Dedifferentiated amniotic fluid mesenchymal stem cell (primary cell): Measurements from ENCODE around the gene PRSS23.
A peak's percentile ranks its signal among the peaks of the same experiment; 100 is the strongest.

Source experiments
- DNase-seq: peaks from one replicate; pipeline ENCODE4 v3.0.0-alpha.2; 2016; ENCODE audit errors: extremely low spot score

The PRSS23 gene

DNA sequence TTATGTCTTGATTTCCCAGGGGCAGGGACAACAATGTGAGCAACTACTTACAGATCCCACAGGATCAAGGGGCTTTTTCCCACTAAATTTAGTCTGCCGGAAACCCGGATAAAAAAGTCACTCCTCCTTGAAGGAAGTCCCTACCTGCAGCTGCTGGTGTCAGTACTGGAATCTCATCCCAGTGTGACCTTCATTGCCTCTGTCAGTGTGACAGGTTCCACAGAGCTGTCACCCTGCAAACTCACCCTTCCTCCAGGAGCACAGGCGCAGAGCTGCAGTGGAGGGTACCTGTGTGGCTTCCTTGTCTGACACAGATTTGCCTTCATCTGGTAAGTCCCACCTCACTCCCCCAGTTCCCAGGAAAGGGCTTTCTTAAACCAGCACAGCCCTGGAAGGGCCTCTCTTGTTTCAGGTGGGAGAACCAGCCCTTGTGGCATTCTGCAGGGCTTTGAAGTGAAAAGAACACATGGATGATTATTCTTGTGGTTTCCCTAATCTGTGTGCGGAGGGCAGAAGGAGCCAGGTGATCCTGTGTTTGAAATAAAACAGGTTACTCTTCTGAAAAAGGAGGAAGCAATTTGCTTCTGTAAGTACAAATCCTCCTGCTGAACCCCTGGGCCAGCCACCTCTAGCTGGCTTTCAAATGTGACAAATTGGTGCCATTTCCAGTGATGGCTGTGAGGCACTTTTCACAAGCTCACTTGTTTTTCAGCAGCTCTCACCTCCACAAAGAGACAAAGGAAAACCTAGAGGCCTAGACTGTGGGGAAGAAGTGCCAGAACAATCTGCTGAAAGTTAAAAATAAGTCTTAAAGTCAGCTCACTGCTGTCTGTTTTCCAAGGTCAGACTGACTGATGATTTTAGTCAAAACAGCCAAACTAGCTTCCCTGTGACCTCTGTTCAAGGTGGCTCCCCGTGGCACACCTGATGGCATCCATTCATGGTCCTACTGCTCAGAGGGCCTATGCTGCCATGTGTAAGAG lies 9.2 kb upstream of the PRSS23 start:
- no peak for DNase-seq

DNA sequence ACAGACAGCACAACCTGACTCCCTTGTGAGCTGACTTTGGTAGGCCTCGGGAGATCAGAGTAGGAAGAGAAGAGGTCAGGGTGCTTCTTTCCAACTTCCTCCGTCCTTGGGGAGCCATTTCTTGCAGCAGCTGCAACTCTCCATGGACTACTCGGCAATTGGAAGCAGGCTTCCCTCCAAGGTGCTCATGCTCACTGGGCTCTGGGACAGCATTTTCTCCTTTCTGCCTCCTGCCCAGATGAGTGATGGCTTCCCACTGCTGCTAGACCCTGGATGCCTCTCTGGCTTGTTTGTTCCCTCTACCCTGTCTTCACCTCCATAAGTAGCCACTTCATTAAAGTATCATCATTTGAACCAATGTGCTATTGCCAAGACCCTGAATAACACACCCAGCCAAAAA lies 8.2 kb upstream of the PRSS23 start:
- no peak for DNase-seq

DNA sequence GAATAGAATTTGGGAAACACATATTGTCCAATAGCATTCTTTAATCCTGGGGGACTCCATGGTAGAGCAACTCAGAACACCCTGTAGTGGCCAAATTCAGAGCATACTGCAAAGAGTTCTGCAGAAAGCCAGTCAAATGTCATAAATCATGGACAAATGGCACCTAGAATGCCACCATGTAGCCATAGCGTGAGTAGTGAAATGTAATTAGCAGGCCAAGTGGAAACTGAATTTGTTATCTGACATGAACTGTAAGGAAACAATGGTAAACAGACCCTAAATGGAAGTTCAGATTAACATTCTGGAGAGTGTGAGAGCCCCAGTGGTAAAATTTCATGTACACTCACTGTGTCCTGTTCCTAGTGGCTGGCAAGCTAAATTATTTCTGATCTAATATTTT lies 7.0 kb upstream of the PRSS23 start:
- DNase-seq = no peak

DNA sequence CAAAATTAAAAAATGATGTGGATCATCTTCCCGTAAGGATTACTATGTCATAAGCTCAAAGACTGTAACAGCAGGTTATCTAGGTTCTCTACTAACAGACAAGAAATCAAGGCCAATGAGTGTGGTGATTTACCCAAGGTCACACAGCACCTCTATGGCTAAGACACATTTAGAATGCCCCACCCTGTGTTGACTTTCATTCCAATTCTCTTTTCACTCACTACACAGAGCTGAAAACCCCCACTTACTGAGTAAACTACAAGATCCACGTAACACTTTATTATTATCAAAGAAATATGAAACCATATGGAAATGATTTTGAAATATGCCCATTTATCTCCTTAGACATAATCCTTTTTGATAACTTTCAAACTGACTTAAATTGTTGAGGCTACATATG lies 4.8 kb upstream of the PRSS23 start:
- no peak for DNase-seq

DNA sequence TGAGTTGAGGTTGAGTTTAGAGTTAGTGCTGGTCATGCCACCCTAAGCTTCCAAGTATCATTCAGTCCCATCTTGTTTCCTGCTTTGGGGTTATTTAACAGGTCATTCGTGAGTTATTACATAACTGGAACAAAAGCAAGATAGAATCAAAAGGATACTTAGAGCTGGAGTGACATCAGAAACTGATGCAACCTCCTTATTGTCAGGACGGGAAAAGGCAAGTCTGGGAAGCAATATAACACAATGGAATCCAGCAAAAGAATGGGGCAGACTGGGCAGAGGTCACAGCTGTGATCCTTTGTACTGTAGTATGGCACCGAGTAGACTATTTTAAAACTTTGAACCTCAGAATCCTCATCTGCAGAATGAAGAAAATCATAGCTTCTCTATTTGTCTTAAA lies 4.4 kb upstream of the PRSS23 start:
- DNase-seq = no peak

DNA sequence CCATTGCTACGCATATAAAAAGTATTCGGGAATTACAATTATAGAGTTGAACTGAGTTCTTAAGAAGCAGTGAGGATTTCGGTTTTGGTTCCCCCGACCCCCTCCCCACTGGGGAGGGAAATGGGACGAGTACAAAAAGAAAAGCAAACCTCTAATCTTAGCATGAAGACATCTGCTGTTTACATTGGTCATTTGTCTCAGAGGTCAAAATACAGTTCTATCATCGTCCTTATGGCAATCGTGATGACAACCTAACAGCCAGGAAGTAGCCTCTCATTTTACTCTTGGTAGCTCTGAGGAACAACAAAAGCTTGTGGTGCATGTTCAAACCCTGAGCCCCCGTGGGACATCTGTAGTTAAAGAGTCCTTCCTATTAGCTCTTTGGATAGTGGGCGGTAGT lies 3.2 kb upstream of the PRSS23 start:
- DNase-seq = no peak

DNA sequence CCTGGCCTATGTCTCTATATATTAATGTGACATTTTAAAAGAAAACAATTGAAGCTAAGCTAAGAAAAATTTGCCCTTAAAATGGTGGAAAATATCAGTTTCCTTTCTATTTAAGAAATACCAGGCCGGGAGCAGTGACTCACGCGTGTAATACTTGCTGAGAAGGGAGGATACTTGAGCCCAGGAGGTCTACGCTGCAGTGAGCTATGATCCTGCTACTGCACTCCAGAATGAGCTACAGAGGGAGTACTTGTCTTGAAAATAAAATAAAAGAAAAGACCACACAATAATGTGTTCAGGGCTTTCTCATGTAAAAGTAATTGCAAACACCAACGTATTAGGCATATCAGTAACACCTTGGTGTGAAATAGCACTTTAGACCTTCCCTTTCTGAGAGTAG lies 1.4 kb upstream of the PRSS23 start:
- DNase-seq = peak; percentile 89

DNA sequence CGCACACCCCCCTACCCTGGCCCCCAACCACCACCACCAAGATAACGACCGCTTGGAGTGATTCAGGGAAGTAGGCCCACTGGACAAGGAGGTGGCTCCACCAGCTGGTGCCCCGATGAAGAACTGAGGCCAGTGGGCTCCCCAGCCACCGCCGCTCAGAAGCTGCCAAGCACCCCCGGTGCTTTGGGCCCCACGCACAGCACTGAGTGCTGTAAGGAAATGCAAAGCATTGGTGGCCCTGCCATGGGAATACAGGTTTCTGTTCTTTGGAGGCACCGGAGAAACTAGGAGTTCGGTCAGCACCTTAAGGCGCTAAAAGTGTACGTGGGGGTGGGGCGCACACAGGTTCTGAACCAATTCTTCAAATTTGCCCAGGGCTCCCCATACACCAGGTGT lies 664 bp upstream of the PRSS23 start:
- no peak for DNase-seq

DNA sequence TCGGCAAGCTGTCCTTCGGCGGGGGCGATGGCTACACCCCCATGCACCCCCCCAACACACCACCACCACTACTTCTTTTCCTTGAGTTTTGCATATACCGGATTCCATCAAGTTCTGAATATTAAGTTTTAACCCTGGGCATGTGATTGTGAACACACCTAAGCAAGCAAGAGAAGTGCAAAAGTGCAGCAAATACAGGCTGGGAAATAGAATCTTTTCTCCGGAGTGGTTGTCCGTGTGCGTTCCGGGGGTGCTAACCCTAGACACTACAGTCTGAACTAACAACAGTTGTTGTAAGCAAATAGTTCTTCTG lies 574 bp downstream of the PRSS23 start:
- no peak for DNase-seq

DNA sequence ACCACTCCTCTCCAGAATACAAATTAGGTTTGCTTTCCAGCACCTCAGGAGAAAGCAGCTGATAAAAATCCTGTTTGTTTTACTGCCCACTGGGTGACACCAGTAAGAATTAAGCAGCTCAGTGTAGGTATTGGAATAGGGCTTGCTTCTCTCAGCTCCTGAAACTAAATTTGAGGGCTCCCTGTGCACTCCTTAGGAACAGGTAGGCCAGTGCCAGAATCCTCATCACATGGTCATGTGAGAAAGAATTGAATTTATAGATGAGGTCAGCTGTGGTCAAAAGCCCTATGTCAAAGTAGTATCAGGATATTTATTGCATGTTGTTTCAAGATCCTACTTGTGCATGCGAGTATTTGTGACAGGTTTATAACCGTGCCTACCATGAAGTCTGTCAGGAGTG lies 1.0 kb downstream of the PRSS23 start:
- DNase-seq = no peak

DNA sequence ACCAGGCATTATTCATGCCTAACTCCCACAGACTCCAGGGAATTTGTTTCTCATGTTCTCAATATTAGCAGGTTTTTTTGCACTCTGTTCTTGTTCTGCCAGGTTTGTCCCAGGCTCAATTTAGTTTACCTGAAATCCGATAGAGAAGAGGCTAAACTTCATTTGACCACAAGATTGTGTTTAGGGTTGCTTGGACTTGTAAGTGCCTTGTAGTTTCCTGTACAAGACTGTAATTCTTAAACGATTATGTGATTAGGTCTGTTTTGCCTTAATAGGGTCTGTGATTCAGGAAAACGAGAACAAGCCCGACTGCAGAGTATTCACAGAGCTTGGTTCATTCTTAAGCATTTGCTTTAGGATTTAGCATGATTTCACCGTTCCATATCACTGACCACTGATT lies 1.8 kb downstream of the PRSS23 start:
- DNase-seq = no peak

DNA sequence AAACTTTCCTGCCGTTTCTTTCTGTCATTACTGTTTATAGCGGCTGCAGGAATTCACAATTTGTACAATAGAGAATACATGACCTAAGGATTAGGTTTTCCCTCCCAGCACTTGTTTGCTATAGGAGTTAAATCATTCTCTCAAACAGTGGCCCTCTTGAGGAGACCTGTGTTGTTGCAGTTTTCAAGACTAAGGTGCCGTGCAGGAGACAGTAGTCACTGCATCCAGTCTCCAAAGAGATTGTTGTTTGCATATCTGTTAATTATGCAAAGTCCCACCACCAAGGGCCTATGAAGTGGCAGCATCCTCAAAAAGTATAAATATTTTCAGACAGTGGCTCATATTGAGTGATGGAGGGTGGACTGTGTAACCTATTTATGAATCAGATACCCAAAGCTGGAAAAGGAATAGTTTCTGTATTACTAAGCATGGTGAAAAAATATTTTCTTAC lies 2.3 kb downstream of the PRSS23 start:
- peak; percentile 65 for DNase-seq

DNA sequence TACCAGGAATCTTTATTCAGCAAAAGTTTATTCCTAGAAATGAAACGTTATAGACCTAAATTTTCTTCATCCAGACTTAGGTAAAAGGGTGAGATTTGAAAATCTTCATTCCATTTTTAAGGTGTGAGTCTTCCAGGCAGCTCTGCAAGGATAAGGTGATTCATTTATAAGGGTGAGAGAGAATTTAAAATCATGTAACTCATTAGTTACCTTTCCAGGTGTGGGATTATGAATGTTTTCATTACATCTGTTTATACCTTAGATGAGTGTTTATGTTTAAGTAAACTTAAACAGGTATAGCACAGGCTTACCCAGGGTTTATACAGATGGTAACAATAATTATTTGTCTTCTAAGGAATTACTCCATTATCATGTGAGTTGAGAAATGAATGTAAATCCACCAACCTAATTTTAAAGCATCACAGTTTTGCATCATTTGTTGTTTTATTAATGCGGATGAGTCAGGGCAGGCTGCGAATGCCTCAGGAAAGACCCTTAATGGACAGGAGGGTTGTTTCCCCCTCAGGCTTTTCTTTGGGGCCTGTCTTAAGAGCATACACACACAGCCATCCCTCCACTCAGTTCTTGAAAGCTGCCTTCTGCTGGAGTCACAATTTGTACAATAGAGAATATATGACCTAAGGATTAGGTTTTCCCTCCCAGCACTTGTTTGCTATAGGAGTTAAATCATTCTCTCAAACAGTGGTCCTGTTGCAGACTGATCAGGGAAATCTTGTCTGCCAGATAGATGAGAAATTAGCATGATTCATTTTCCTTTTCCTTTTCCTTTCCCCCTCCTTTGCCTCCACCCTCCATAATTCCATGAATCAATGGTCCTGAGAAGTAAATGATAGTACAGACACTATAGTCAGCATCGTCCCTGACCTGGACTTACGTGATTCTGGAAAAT lies 3.0 kb downstream of the PRSS23 start:
- DNase-seq = no peak

DNA sequence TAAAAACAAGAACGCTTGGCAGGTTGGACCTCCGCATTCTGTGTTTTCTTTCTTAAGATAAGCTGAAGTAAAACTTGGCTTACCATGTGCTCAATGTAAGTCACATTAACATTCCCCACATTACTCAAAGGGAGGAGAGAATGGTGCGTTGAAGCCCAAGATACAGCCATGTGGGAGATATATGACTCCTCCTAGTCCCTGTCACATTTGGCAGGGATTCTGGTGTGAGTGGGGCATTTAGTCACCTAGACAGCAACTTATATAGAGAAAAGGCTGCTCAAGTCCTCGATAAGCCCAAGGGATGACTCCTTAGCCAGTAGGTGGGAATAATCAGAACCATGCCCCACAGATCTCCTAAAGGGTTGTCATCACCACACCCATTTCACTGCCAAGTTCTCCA lies 4.6 kb downstream of the PRSS23 start:
- DNase-seq = no peak

DNA sequence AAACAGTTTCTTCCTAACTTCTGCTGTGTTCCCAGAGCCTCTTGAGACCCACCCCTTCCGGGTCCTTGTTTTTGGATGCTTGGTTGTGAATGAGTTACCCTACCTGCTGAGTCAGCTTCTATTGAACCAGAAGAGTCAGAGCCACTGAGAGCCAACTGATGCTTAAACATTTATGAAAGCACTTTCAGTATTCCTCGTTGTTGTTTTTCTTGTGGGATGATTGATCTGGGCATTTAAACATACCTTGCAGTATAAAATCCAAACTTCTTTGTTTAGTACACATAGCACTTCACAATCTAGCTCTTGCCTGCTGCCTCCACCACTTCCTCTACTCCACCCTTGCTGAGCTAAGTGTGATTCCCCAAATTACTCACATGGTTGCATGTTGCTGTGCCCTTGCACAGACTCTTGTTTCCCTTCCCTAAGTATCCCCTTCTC lies 5.5 kb downstream of the PRSS23 start:
- no peak for DNase-seq

DNA sequence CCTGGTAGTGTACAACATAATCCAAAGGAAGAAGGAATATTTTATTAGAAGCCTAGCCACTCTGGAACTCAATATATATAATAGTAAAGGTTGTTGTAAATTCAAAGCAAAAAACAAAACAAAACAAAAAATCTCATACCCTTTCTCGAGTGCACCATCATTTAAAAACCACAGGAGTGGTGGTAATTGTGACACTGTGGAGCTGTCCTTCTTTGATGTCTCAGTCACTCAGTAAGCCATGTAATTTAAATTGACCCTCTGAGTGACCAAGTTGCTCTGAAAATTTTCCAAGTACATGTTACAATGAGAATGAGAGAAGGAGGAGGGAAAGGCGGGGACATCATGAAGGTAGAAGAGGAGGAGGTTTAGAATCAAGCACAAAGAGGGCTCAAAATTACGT lies 6.6 kb downstream of the PRSS23 start:
- no peak for DNase-seq

DNA sequence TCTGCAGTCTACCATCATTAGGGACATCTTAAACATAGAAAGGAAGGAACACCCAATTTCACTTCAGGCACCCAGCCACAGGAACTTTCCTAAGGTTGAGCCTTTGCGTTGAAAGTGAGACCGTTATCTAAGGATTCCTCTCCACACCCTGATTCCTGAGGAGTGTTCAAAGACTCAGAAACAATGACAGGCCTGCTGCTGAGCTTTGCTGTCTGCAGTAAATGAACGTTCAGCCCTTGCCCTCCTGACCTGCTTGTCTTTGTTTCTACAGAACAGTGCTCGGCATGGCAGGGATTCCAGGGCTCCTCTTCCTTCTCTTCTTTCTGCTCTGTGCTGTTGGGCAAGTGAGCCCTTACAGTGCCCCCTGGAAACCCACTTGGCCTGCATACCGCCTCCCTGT lies 7.0 kb downstream of the PRSS23 start:
- no peak for DNase-seq

DNA sequence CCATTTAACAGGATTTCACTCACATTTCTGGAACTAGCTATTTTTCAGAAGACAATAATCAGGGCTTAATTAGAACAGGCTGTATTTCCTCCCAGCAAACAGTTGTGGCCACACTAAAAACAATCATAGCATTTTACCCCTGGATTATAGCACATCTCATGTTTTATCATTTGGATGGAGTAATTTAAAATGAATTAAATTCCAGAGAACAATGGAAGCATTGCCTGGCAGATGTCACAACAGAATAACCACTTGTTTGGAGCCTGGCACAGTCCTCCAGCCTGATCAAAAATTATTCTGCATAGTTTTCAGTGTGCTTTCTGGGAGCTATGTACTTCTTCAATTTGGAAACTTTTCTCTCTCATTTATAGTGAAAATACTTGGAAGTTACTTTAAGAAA lies 9.2 kb downstream of the PRSS23 start:
- no peak for DNase-seq

DNA sequence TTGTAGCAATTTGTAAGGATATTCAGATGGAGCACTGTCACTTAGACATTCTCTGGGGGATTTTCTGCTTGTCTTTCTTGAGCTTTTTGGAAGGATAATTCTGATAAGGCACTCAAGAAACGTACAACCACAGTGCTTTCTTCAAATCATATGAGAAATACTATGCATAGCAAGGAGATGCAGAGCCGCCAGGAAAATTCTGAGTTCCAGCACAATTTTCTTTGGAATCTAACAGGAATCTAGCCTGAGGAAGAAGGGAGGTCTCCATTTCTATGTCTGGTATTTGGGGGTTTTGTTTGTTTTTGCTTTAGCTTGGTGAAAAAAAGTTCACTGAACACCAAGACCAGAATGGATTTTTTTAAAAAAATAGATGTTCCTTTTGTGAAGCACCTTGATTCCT lies 9.9 kb downstream of the PRSS23 start:
- no peak for DNase-seq

DNA sequence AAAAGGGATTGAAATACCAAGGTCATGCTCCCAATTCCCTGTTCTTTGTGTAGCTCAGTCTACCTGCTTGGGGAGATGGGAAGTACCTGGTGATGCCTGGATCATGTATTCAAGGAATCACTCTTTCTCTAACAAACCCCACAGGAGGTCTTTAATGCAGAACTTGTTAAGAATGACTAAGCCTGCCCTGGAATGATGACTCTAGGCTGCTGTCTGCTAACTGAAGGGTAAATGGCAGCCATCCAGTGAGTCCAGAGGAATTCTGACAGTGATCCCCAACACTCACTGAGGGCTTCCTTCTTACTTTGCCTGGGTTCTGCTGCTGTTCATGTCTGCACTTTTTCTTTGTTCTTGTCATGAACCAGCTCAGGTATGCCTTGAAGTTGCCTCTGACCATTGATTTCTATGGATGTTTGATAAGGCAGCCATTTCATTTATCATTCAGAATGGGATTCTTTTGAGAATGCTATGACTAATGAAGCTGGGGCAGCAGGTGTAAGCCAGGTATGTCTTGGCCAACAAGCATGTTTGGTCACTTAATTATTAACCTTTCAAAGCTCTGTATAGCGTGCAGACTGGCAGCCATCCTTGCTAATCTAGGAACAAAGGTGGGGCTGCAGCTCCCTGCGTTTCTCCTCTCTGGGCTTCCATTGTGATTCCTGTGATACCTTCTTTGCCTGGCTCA lies 11.4 kb downstream of the PRSS23 start:
- no peak for DNase-seq

DNA sequence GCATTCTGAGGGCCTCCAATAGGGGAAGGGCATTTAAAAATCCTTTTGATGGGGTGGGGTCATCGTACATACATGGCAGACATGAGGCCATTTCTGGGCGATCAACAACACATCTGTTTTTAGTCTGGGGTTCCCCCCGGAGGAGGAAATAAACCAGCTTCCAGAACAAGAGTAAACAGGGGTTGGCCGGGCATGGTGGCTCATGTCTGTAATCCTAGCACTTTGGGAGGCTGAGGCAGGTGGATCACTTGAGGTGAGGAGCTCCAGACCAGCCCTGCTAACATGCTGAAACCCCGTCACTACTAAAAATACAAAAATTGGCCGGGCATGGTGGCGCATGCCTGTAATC lies 12.0 kb downstream of the PRSS23 start:
- no peak for DNase-seq

DNA sequence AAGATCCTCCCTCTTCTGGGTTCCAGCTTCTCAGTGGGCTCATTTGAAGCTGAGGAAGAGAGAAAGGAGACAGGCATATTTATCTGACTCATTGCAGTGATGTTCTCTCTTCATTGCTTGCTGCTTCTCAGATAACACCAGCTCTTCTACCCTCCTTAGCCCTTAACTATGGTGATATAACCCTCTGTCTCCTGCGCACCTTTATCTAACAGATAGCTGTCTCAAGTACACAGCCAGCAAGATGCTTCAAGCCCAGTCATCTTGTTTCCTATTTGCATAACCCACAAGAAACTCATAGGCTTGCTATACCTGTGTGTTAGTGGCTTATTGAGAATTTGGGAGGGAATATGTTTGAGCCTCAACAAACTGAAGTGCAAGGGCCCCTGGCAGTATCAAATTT lies 12.6 kb downstream of the PRSS23 start:
- no peak for DNase-seq
